ENCODE measurements around the gene MCTP1. TPM values are rescaled to one million over a fixed set of nuclear protein-coding genes. Genes with fewer than 3 reads are reported as not detected.

The MCTP1 gene
- total and polyA plus RNA-seq, 2 of the 8 experiments (the other 6 are each of a cell fraction or from before 2014, with no cell fraction given) = 0.56 to 3.4 TPM

GRCh38 chr5:95283022-95283615, 1.8 kb downstream of the MCTP1 start (continued):
- no peak for TF ChIP-seq CHD7 (IDR thresholded peaks at IDR 0.05; ENCODE audit: insufficient replicate concordance, low read length)
- no peak for TF ChIP-seq CREB1 (IDR thresholded peaks at IDR 0.05)
- TF ChIP-seq KDM4A (IDR thresholded peaks at IDR 0.05; ENCODE audit: low read depth, low read length, severe bottlenecking) = no peak
- TF ChIP-seq E2F6 (IDR thresholded peaks at IDR 0.05) = peak; percentile 89
- no peak for TF ChIP-seq TBP (IDR thresholded peaks at IDR 0.05; ENCODE audit: low read depth, low read length)
- TF ChIP-seq SP1 (IDR thresholded peaks at IDR 0.05; ENCODE audit: low read depth, low read length) = no peak
- TF ChIP-seq JUN (IDR thresholded peaks at IDR 0.05; ENCODE audit: low read depth, low read length) = no peak
- TF ChIP-seq TEAD4 (IDR thresholded peaks at IDR 0.05; ENCODE audit: low read depth, low read length) = no peak
- no peak for TF ChIP-seq USF2 (IDR thresholded peaks at IDR 0.05; ENCODE audit: low read length)
- no peak for TF ChIP-seq NRF1 (IDR thresholded peaks at IDR 0.05; ENCODE audit: low read depth, low read length)

All from H1 (cell line).